ENCODE measurements around the gene REXO1.
"Not testable (repeated sequence)": the region's sequence is repeated elsewhere in the genome, so short reads cannot be mapped to it uniquely, and the experiment has no call there.

REXO1 gene

GRCh38 chr19:1812426-1813191, 35.7 kb downstream of the REXO1 start:
- peak; percentile 96 for DNase-seq

GRCh38 chr19:1811942-1812425, 36.3 kb downstream of the REXO1 start, which contains the start of gene ATP8B3:
Gene ATP8B3, minus strand, starts transcription at chr19:1812276. Its CDS starts 540 bp downstream, at chr19:1811736.
- peak; percentile 89 for DNase-seq

- peak; percentile 30 for DNase-seq
Observed at GRCh38 chr19:1811472-1811894, 36.8 kb downstream of the REXO1 start.

GRCh38 chr19:1810439-1811160, 37.7 kb downstream of the REXO1 start:
- no peak for DNase-seq

- no peak for DNase-seq
Observed at GRCh38 chr19:1809678-1810077, 38.6 kb downstream of the REXO1 start.

- DNase-seq: no peak
Observed at GRCh38 chr19:1808395-1808731, 39.9 kb downstream of the REXO1 start.

GRCh38 chr19:1807695-1808394, 40.4 kb downstream of the REXO1 start:
- no peak for DNase-seq

GRCh38 chr19:1807030-1807694, 41.1 kb downstream of the REXO1 start:
- no peak for DNase-seq

GRCh38 chr19:1806184-1807029, 41.9 kb downstream of the REXO1 start:
- DNase-seq: no peak

- DNase-seq: no peak
Observed at GRCh38 chr19:1805401-1806183, 42.7 kb downstream of the REXO1 start.

- no peak for DNase-seq
Observed at GRCh38 chr19:1804858-1805257, 43.4 kb downstream of the REXO1 start.

GRCh38 chr19:1799695-1800342, 48.5 kb downstream of the REXO1 start:
- DNase-seq: no peak

GRCh38 chr19:1797313-1797712, 51.0 kb downstream of the REXO1 start:
- not testable (repeated sequence) for DNase-seq

- no peak for DNase-seq
Observed at GRCh38 chr19:1796395-1797142, 51.7 kb downstream of the REXO1 start.

GRCh38 chr19:1794424-1795172, 53.7 kb downstream of the REXO1 start:
- DNase-seq: no peak

GRCh38 chr19:1791879-1792278, 56.4 kb downstream of the REXO1 start:
- no peak for DNase-seq

GRCh38 chr19:1790054-1790792, 58.1 kb downstream of the REXO1 start:
- no peak for DNase-seq
